Mucosa of descending colon (tissue), 3 donors: Measurements from ENCODE around the gene GFOD2. TPM values are rescaled to one million over a fixed set of nuclear protein-coding genes. Genes with fewer than 3 reads are reported as not detected.

Experiments
- ATAC-seq: fragments of 200-7000 bp; cut with Tn5 transposase; one replicate; pipeline ENCODE4 v1.9.1; 2020; ENCODE audit warnings: mild to moderate bottlenecking, moderate library complexity
- DNase-seq, 3 donors: peaks; one replicate each; pipeline ENCODE4 v3.0.0-alpha.2; 2020
- H3K36me3 ChIP-seq: fragments of 200-600 bp; one replicate; pipeline ENCODE4 v1.8.0; 2021; ENCODE audit warnings: low read depth, mild to moderate bottlenecking
- H3K4me1 ChIP-seq: fragments of 200-600 bp; one replicate; pipeline ENCODE4 v1.8.0; 2021; ENCODE audit warnings: low read depth, mild to moderate bottlenecking
- H3K4me3 ChIP-seq: fragments of 200-600 bp; one replicate; pipeline ENCODE4 v1.8.0; 2021; ENCODE audit warnings: mild to moderate bottlenecking
- H3K9me3 ChIP-seq: fragments of 200-600 bp; one replicate; pipeline ENCODE4 v1.8.0; 2021; ENCODE audit warnings: mild to moderate bottlenecking
- CTCF ChIP-seq: fragments of 200-600 bp; IDR thresholded peaks from one replicate; pipeline ENCODE4 v1.8.0; 2022; ENCODE audit warnings: antibody characterized with exemption, mild to moderate bottlenecking
- intact Hi-C, 2 donors: fragments of 100-400 bp; cut with DNase I in 1 of 2; cut with micrococcal nuclease in 1 of 2; formaldehyde crosslinking; loops; one replicate each; pipeline versions ENCODE4 v1.11.0 to v1.11.1; 2022; cut with DNase I, micrococcal nuclease
- total RNA-seq, 3 donors: library from RNA; stranded (reverse); fragmentation: NEBNext Ultra II Directional in 2 of 3; extraction: Animal tissue kit (Norgen Biotek cat#: 25700) in 2 of 3; gene quantifications; one replicate each; pipeline versions ENCODE4 v1.2.1 to v1.2.4, GENCODE V29; 2021 to 2023
- donor health status: DM: no; HTN: no; CAD: no; lungs with moderate emphysema.
- donor health status: DM: no; HTN: no; CAD: no.
- donor health status: DM: no; HTN: yes; CAD: no.

Gene GFOD2
- total RNA-seq, 3 donors from 2014 or later: 25.6 to 29.2 (median 27.9) TPM

GRCh38 chr16:67664871-67665270 is 54.2 kb downstream of the GFOD2 start:
- no peak for TF ChIP-seq CTCF
- DNase-seq (no peak), ATAC-seq (no peak)
- no peaks in the 10 kb centered on the region for H3K36me3 ChIP-seq
- intact Hi-C loops: loop anchor here in 1 of 2 donors (10.0 kb wide), 1 partner anchor 120 kb away; no protein-coding TSS in a partner anchor
- peaks cover 16% of the 10 kb centered on the region for H3K4me1 ChIP-seq
- H3K4me3 ChIP-seq: no peak overlapping the region
- no peaks in the 10 kb centered on the region for H3K9me3 ChIP-seq

GRCh38 chr16:67664258-67664657 is 54.9 kb downstream of the GFOD2 start:
- intact Hi-C loops: loop anchor here in 1 of 2 donors (10.0 kb wide), 1 partner anchor 119 kb away; no protein-coding TSS in a partner anchor
- DNase-seq (no peak), ATAC-seq (no peak)
- Histone ChIP-seq H3K4me3 (no peak overlapping the region), H3K4me1 (peaks cover 20% of the 10 kb centered on the region), H3K36me3 (no peaks in the 10 kb centered on the region), H3K9me3 (no peaks in the 10 kb centered on the region)
- TF ChIP-seq CTCF: no peak

- peaks cover 23% of the 10 kb centered on the region for H3K4me1 ChIP-seq
- H3K9me3 ChIP-seq: no peaks in the 10 kb centered on the region
- no peak overlapping the region for H3K4me3 ChIP-seq
- ATAC-seq: no peak
- DNase-seq: no peak
- intact Hi-C loops: loop anchor here in 1 of 2 donors (10.0 kb wide), 1 partner anchor 119 kb away; no protein-coding TSS in a partner anchor
- H3K36me3 ChIP-seq: no peaks in the 10 kb centered on the region
- no peak for TF ChIP-seq CTCF
These were observed 55.3 kb downstream of the GFOD2 start for GRCh38 chr16:67663877-67664222.

GRCh38 chr16:67663151-67663876 is 55.8 kb downstream of the GFOD2 start:
- Histone ChIP-seq H3K9me3 (no peaks in the 10 kb centered on the region), H3K36me3 (no peaks in the 10 kb centered on the region), H3K4me3 (no peak overlapping the region), H3K4me1 (peaks cover 23% of the 10 kb centered on the region)
- ATAC-seq (no peak), DNase-seq (no peak)
- intact Hi-C loops: loop anchor here in 1 of 2 donors (10.0 kb wide), 1 partner anchor 119 kb away; no protein-coding TSS in a partner anchor
- TF ChIP-seq CTCF: no peak

GRCh38 chr16:67662653-67663010 is 56.5 kb downstream of the GFOD2 start:
- Histone ChIP-seq H3K36me3 (no peaks in the 10 kb centered on the region), H3K4me1 (peaks cover 21% of the 10 kb centered on the region), H3K4me3 (no peak overlapping the region), H3K9me3 (no peaks in the 10 kb centered on the region)
- ATAC-seq (no peak), DNase-seq (no peak)
- TF ChIP-seq CTCF: no peak
- intact Hi-C loops: loop anchor here in 1 of 2 donors (10.0 kb wide), 1 partner anchor 118 kb away; no protein-coding TSS in a partner anchor
